DMS153 treated with DMSO at 0.1 percent for 48 hours (cell line): ENCODE measurements around the gene LTBP4.
A peak's percentile ranks its signal among the peaks of the same experiment; 100 is the strongest.

ENCODE experiments used
- DNase-seq: peaks from one replicate; lab custom pipeline; 2025; ENCODE audit not compliant: unreplicated experiment; lab: John Stamatoyannopoulos, UW

Gene LTBP4

DNA sequence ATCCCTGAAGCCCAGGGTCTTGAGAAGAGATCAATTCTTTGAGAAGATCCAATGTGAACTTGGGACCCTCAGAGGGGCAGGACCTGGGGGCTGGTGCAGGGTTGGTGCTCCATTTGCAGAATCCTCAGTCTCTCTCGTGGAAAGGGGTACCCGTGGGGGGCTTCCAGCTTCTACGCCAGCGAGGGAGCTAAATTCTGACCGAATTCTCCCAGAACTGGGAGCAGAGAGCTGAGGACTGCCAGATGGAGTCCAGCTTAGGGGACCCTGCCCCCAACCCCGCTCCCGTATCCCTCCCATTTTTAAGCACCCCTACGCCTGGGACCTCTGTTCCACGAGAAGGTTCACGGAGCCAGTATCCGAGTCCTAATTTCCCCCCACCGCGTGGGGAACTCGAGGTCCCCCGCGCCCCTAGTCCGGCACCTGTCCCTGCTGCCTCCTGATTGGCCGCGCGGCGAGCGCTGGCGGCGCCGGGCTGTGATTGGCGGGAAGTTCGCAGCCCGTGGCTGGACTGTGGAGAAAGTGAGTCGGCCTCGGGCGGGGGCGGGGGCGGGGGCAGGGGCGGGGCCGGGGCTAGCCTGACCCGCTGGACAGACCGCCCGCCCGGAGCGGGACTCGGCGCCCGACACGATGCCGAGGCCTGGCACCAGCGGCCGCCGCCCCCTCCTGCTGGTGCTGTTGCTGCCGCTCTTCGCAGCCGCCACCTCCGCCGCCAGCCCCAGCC, 4.4 kb upstream of the LTBP4 start:
- no peak for DNase-seq

DNA sequence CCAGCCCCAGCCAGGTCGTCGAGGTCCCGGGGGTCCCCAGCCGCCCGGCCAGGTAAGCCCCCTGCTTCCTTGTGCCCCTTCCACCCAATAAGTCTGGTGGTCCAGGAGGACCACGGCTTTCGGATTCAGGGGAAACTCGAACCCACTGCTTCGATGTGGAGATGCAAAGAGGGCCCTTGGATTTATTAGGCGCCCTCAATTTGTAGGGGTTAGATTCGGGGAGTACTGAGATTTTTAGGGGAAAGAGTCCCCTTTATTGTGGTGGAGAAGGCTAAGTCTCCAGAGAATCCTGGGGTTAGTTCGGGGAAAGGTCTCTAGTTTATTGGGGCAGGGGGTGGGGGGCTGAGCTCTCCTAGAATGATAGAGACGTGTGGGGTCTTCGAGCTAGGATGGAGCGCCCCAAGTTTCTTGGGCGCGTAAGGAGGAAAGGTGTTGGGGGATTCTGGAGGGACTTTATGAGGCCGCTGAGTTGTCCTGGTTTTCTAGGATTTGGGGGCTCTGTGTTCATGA, 3.8 kb upstream of the LTBP4 start:
- no peak for DNase-seq

DNA sequence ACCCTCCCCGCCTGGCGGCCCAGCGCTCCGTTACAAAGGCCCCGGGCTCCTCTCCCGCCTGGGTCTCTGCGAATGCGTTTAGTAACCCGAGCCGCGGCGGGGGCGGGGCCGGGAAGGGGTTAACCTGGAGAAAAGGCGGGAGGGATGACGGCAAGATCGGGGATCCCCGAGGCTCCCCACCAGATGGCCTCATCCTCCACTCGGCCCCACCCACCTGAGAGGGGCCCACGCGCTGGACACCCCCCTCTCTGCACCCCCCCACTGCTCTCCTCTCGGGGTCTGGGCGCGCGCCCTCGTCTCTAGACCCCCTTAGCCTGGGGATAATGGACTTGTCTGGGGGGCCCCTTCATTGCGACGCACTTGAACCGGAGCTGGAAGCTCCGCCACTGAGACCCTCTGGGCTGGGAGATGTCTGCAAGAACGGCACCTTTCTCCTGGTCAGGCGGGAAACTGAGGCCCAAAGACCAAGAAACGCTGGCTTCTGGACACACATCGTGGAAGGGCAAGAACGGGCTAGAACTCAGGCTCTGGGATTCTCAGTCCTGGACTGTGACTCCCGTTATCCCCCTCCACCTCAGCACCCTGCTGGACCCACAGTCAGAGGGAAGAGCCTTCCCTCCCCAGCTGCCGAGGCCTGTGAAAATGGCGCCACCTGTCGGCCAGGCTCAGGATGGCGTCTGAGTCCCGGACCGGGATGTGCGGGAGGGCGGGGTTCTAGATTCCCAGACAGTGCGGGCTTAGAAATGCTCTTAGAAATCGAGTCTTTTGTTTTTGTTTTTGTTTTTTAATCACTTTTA, 2.9 kb upstream of the LTBP4 start:
- DNase-seq = peak; percentile 69

DNA sequence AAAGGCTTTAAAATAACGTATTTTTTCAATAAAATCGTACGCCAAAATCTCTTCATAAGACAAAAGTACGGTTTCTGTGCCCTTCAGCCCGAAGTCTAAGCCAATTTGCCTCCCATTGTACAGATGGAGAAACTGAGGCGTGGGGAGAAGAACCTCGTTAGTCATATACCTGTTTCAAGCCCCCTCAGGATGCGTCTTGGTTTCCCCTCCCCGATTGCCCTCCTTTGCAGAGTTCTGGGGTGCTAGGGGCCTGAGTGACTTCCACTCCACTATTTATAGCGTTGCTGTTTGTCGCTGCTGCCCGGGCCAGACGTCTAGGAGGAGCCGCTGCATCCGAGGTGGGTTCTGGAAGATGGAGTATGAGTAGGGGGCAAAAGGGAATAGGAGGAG, 2.3 kb upstream of the LTBP4 start:
- DNase-seq = no peak

DNA sequence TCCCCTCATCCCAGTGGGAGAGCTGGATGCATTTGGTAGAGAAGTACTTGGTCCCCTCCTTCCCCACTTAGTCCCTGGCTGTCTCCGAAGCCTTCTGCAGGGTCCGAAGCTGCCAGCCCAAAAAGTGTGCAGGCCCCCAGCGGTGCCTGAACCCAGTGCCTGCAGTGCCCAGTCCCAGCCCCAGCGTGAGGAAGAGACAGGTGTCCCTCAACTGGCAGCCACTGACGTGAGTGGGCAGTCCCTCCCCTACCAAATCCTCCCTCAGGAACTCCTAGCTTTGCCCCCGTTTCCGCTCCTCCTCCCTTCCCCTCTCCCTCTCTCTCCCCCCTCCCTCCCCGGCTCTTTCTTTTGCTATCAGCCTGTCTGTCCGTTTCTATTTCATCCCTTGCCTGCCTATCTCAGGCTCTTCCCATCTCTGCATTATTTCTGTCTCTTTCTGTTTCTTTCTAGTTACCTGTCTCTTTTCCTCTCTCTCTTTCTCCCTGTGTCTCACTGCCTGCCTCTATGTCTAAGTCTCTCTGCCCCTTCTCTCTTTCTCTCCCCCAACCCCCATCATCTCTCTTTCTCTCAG, 1.8 kb upstream of the LTBP4 start:
- DNase-seq = no peak

DNA sequence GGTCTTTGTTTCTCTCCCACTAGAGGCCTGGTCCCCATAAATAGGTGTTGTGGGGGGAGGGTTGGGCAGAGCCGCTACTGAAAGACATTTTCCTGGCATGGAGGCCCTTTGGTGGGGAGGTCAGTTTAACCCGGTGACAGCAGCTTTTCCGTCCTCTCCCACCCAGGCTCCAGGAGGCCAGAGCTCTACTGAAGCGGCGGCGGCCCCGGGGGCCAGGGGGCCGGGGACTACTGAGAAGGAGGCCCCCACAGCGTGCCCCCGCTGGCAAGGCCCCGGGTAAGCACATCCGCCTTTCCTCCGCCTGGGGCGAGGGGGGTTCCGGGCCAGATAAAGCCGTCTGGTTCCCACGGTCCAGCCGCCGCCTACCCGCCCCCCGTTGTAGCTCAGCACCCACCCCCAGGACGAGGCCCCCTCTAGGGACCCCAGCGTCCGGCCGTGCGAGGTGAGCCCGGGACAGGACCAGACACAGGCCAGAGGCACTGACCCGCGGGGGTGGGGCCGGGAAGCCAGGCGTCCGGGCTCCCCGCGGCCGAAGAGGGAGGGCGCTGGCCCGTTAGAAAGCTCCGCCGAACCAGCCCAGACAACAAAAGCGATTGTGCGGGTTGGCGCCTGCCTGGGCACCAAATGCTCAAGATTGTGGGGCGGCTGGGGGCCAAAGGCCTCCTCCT, 1.1 kb upstream of the LTBP4 start:
- DNase-seq = no peak

DNA sequence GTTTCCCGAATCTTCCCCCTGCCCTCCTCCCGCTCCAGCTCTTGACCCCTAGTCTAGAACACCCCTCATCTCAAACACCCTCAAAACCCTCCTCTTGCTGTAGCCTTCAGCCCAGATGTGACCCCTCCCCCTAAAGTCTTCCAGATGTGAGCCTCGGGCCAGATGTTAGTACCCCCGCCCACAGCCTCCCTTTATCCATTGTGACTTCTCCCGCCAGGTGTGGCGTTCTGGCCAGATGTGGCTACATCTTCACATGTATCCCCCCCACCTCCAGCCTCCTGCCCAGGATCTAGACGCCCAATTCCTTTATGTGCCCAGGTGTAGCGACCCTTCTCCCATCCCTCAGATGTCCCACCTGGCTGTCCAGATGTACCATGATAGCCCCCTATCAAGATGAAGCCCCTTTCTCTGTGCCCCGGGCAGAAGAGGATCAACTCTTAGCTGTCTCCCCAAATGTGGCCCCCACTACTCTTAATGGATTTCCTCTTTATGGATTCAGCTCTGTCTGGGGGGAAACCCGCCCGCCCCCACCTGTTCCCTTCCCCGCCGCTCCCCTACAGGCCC, 517 bp upstream of the LTBP4 start:
- no peak for DNase-seq

DNA sequence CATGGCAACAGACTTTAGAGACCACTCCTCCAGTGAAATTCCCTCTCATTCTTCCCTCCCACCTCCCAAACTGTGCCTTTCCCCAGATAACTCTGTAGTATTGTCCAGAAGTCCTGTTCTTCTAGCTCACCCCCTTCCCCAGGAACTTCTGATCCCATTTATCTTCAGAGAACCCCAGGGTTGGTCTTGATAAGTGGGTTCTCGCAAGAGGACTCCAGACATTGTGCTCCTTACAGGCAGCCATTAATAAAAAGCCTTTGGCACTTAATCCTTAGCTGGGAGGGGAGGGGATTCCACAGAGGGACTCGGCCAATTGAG, 1.9 kb downstream of the LTBP4 start:
- no peak for DNase-seq

DNA sequence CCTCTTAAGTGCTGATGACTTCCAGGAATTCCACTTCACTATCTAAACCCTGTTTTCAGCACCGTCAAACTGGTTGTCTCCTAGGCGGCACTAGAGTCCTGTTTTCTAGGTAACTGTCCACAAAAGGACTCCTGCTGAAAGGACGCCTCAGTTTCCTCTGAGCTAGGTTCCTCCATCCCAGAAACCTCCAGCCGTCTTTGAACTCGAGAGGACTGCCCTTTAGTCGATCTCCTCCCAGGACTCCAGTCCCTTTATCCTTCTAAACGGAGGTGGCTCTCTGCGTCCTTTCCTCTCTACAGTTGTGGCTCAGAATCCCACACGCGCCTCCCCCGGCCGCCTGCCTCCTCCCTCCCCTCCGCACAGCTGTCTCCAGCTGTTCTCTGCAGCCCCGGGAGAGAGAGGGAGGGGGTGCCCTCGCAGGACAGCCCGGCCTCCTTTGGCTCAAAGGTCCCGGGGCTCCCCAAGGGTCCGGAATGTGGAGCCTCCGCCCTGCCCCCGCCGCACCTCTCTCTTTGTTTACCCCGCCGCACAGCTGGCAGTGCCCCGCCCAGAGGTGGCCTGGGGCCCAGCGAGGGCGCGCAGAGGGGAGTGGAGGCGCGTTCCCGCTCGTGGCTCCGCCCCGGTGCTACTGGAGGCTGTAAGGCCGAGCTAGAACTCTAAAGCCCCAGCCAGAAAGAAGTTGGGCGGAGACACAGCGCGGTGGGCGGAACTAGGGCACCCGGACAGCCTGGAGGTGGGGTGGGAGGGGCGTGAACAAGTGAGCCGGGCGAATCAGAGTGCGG, 2.4 kb downstream of the LTBP4 start:
- peak; percentile 94 for DNase-seq

DNA sequence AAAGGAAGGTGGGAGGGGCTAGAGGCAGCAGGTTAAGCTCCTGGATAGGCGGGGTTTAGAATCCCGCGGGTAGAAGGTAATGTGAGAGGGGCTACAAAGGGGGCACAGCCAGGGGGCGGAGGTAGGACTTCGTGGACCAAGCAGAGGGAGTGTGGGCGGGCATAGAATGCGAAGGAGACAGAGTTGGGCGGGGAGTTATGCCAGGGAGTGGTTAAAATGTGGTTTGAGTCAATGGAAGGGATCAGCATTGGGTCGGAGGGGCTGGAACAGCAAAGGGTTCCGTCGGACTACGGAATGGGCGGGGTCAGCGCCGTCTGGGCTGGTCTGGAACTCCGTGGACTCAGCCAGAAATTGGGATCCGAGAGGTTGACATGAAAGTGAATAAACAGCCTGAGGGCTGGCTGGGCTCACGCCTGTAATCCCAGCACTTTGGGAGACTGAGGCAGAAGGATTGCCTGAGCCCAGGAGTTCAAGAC, 3.0 kb downstream of the LTBP4 start:
- no peak for DNase-seq

DNA sequence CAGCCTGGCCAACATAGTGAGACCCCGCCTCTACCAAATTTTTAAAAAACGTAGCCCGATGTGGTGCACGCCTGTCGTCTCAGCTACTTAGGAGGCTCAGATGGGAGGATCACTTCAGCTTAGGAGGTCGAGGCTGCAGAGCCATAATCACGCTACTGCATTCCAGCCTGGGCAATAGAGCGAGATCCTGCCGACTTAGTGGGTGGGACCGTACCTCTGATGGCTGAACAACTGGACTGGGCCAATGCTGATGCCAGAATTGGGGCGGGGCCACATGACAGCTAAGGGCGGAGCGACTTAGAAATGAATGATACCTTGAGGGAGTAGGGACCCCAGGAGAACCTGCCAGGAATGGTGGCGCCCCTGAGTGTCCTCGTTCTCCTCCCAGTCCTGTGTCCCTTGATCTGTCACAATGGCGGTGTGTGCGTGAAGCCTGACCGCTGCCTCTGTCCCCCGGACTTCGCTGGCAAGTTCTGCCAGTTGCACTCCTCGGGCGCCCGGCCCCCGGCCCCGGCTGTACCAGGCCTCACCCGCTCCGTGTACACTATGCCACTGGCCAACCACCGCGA, 3.6 kb downstream of the LTBP4 start:
- no peak for DNase-seq

DNA sequence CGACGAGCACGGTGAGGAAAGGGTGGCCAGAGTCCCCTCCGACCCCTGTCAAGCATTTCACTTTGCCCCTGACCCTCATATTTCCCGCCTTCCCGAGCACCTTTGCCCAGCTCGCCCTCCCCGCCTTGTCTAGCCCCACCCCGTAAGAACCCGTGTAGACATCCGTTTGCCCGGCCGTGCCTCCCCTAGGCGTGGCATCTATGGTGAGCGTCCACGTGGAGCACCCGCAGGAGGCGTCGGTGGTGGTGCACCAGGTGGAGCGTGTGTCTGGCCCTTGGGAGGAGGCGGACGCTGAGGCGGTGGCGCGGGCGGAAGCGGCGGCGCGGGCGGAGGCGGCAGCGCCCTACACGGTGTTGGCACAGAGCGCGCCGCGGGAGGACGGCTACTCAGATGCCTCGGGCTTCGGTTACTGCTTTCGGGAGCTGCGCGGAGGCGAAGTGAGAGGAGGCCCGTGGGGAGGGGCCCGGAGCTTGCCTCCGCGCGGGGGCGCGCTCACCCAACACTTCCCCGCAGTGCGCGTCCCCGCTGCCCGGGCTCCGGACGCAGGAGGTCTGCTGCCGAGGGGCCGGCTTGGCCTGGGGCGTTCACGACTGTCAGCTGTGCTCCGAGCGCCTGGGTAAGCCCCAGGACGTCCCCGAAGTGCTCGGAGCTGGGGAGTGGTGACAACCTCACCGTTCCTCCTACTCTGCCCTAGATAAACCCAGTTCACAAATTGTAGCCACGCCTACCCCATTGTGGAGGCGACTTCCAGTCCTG, 4.2 kb downstream of the LTBP4 start:
- peak; percentile 49 for DNase-seq

DNA sequence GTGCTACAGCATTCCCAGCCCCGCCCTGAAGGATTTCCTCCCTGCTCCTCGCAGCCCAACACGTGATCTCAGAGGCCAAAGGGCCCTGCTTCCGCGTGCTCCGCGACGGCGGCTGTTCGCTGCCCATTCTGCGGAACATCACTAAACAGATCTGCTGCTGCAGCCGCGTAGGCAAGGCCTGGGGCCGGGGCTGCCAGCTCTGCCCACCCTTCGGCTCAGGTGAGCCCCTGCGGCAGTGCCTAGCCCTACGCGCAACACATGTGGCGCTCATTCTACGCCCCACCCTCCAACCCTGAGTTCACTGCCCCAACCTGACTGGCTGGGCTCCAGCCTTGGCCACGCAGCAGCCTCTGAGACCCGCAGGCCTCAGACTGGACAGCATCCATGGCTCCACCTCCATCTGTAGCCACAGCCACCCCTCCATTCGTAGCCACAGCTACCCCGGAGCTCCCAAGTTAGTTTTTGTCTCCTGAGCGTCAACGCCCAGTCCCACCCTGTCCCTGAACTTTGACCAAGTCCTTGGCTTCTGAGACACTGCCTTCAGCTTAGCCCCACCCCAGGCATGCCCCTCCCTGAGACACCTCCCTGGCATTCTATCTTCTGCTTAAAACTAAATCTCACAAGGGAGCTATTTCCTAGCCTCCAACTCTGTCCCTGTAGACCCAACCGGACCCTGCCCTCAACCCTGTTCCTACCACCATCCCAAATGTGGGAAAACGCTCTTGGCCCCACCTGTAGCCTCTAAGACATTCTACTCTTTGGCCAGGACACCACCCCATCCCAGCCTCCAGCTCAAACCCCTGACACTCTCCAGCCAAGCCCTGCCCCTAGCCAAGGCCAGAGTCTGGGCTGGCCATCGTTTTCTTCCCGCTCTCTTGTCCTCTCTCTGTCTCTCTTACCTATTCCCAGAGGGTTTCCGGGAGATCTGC, 6.4 kb downstream of the LTBP4 start:
- no peak for DNase-seq

DNA sequence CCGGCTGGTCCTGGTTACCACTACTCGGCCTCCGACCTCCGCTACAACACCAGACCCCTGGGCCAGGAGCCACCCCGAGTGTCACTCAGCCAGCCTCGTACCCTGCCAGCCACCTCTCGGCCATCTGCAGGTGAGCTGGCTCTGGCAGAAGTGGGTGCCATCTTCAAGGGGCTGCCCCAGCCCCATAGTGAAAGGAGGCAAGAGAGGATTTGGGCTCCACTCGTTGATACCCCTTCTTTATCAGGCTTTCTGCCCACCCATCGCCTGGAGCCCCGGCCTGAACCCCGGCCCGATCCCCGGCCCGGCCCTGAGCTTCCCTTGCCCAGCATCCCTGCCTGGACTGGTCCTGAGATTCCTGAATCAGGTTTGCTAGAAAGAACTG, 7.1 kb downstream of the LTBP4 start:
- no peak for DNase-seq

DNA sequence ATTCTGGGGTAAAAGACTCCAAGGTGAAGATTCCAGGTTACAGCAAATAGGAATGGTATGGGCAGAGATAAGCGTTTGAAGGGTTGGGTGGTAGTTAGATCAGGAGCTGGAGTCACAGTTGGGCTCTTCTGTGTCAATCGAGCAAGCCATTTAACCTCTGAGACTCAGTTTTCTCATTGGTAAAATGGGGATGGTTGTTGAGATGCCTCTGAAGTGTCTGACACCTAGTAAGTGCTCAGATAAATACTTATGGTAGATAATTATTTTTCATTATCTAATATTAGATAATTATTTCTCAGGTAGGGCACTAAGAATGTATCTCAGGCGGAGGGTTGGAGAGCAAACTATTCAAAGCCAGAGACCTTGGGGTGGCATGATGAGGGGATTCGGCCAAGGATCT, 7.8 kb downstream of the LTBP4 start:
- DNase-seq = no peak

DNA sequence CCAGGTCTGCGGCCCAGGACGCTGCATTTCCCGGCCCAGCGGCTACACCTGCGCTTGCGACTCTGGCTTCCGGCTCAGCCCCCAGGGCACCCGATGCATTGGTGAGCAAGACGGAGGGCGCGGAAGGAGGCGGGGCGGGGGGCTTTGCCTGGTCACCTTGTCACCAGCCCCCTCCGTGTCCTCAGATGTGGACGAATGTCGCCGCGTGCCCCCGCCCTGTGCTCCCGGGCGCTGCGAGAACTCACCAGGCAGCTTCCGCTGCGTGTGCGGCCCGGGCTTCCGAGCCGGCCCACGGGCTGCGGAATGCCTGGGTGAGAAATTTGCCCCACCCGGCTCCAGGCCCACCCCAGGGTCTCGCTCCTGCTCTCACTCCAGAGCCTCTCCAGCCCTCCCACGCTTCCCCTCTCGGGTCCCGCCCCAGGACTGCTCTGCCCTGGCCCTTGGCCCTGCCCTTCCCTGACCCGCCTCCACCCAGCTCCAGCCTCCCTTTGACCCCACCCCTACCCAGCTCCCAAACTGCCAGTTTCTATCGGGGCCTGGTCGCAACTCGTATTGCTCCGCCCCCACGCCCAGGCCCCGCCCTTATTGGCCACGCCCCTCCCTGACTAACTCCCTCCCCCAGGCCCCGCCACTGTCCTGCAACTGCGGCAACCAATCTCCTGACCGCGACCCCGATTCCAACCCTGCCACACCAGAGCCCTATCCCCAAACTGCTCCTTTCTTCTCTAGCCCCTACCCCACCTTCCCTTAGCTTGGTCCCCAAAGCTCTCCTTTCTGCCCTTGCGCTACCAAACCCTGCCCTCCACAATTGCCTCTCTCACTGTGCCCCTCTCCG, 8.6 kb downstream of the LTBP4 start:
- DNase-seq = peak; percentile 76

DNA sequence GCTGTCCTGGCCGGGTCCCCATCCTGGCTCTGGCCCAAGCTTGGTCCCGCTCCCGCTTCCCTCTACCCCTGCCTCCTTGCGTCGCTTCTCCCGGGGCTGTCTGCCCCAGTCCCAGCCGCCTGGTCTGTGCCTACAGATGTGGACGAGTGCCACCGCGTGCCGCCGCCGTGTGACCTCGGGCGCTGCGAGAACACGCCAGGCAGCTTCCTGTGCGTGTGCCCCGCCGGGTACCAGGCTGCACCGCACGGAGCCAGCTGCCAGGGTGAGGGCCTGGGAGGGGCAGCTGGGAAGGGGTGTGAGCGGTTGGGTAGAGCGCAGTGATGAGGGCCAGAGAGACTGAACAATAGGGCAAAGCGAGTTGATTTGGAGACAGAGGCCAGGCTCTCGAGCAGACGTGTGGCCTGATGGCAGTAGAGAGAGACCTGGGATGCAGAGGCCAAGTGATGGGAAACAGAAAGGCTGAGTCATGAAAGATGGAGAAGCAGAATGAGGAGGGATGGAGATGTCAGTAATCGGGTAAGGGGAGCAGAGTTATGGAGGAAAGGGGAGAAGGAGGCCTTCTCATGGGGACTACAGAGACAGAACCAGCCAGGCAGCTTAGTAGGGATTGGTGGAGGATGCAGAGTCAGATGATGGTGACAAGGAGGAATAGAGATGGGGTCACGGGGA, 9.4 kb downstream of the LTBP4 start:
- DNase-seq = peak; percentile 51
